HL-60 (cell line): ENCODE results near the gene ARSG.

Source experiments
- DNase-seq, 2 experiments: peaks; one replicate each; pipeline ENCODE4 v3.0.0-alpha.2; 2010 to 2020; ENCODE audit warnings: low read depth in 1 of 2, low spot score in 1 of 2
- H3K27ac ChIP-seq: fragments of 250-450 bp; sonication (Bioruptor Pico); replicated peaks from 2 replicates; pipeline ENCODE4 v1.5.1; 2020; ENCODE audit warnings: mild to moderate bottlenecking, moderate library complexity
- H3K27me3 ChIP-seq: fragments of 250-450 bp; sonication (Bioruptor Pico); 2 replicates; pipeline ENCODE4 v1.5.1; 2021; ENCODE audit warnings: mild to moderate bottlenecking, moderate library complexity; ENCODE audit not compliant: insufficient read depth, poor library complexity, severe bottlenecking
- H3K4me3 ChIP-seq: replicated peaks from 2 replicates; pipeline ENCODE4 v1.5.1; 2011; ENCODE audit warnings: mild to moderate bottlenecking, control low read depth, low read length; ENCODE audit not compliant: insufficient read depth
- GABPA ChIP-seq: IDR thresholded peaks from 2 replicates; pipeline ENCODE4 v1.6.1; 2012; ENCODE audit warnings: low read depth
- POLR2AphosphoS5 ChIP-seq: IDR thresholded peaks from 2 replicates; pipeline ENCODE4 v1.6.1; 2012; ENCODE audit warnings: low read depth
- SPI1 ChIP-seq: IDR thresholded peaks from 2 replicates; pipeline ENCODE4 v1.6.1; 2012; ENCODE audit warnings: low read depth, mild to moderate bottlenecking, borderline replicate concordance
- TF ChIP-seq, protein P1 (sequence below): IDR thresholded peaks from 2 replicates; pipeline ENCODE4 v1.6.1; 2012; ENCODE audit warnings: low read depth; ENCODE audit not compliant: insufficient replicate concordance
- TF ChIP-seq, protein P2 (sequence below): IDR thresholded peaks from one replicate; pipeline ENCODE4 v1.5.1; 2011; ENCODE audit warnings: low read length, control low read depth, inconsistent platforms; ENCODE audit not compliant: insufficient read depth

The ARSG gene

DNA sequence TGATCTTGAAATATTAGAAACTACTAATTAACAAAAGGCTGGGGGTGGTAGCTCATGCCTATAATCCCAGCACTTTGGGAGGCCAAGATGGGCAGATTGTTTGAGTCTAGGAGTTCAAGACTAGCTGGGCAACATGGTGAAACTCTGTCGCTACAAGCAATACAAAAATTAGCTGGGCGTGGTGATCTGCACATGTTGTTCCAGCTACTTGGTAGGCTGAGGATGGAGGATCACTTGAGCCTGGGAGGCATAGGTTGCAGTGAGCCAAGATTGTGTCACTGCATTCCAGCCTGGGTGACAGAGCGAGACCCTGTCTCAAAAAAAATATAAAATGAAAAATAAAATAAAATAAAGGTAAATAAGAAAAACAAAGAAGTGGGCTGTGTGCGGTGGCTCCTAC lies 66.6 kb downstream of the ARSG start:
- DNase-seq = no peak
- H3K27ac ChIP-seq = peak overlapping the region; percentile 68
- no peak overlapping the region for H3K4me3 ChIP-seq
- no peaks in the 10 kb centered on the region for H3K27me3 ChIP-seq
- TF ChIP-seq, protein P1, sequence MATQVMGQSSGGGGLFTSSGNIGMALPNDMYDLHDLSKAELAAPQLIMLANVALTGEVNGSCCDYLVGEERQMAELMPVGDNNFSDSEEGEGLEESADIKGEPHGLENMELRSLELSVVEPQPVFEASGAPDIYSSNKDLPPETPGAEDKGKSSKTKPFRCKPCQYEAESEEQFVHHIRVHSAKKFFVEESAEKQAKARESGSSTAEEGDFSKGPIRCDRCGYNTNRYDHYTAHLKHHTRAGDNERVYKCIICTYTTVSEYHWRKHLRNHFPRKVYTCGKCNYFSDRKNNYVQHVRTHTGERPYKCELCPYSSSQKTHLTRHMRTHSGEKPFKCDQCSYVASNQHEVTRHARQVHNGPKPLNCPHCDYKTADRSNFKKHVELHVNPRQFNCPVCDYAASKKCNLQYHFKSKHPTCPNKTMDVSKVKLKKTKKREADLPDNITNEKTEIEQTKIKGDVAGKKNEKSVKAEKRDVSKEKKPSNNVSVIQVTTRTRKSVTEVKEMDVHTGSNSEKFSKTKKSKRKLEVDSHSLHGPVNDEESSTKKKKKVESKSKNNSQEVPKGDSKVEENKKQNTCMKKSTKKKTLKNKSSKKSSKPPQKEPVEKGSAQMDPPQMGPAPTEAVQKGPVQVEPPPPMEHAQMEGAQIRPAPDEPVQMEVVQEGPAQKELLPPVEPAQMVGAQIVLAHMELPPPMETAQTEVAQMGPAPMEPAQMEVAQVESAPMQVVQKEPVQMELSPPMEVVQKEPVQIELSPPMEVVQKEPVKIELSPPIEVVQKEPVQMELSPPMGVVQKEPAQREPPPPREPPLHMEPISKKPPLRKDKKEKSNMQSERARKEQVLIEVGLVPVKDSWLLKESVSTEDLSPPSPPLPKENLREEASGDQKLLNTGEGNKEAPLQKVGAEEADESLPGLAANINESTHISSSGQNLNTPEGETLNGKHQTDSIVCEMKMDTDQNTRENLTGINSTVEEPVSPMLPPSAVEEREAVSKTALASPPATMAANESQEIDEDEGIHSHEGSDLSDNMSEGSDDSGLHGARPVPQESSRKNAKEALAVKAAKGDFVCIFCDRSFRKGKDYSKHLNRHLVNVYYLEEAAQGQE = no peak
- TF ChIP-seq GABPA (no peak), SPI1 (no peak), POLR2AphosphoS5 (no peak)
- TF ChIP-seq, protein P2, sequence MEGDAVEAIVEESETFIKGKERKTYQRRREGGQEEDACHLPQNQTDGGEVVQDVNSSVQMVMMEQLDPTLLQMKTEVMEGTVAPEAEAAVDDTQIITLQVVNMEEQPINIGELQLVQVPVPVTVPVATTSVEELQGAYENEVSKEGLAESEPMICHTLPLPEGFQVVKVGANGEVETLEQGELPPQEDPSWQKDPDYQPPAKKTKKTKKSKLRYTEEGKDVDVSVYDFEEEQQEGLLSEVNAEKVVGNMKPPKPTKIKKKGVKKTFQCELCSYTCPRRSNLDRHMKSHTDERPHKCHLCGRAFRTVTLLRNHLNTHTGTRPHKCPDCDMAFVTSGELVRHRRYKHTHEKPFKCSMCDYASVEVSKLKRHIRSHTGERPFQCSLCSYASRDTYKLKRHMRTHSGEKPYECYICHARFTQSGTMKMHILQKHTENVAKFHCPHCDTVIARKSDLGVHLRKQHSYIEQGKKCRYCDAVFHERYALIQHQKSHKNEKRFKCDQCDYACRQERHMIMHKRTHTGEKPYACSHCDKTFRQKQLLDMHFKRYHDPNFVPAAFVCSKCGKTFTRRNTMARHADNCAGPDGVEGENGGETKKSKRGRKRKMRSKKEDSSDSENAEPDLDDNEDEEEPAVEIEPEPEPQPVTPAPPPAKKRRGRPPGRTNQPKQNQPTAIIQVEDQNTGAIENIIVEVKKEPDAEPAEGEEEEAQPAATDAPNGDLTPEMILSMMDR = no peak

DNA sequence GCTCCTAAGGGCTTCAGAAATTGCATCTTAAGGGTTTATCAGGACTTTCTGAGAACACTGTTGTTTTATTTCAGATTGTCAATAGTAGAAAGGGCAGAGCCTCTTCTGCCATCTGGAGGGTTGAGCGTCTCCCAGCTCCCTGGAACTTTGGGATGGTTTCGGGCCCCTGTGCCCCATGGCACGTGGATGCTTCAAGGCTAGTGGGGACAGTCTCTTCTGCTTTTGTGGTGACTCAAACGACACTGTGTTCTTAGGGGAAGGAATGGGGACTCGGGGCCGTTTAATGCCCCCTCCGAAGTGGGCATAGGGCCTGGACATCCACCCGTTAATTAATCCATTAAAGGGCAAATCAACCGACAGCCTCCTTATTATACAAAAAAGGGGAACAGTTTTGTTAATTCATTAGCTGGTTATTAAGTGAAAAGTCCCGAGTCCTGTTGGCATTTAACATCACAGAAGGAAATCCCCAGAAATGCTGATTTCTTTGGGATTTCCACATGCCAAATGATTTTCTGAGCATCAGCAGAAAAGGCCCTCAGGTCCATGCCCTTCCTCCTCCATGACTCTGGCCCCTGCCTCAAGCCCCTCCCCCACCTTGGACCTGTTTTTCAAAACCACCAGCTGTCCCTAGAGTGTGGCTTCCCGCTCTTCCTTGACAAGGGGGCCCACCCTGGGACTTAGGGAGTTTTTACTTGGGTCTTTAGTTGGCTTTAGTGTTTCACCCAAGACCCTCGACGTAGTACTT lies 68.7 kb downstream of the ARSG start:
- H3K4me3 ChIP-seq = no peak overlapping the region
- DNase-seq = peak in 1 of 2 experiments; percentile 33
- TF ChIP-seq GABPA = no peak
- TF ChIP-seq, protein P1 = no peak
- no peak for TF ChIP-seq POLR2AphosphoS5
- TF ChIP-seq, protein P2 = no peak
- TF ChIP-seq SPI1 = 0 out of 2 replicates have a peak, but pooled peaks have one; percentile 37
- peak overlapping the region; percentile 5 for H3K27ac ChIP-seq
- H3K27me3 ChIP-seq = no peaks in the 10 kb centered on the region

DNA sequence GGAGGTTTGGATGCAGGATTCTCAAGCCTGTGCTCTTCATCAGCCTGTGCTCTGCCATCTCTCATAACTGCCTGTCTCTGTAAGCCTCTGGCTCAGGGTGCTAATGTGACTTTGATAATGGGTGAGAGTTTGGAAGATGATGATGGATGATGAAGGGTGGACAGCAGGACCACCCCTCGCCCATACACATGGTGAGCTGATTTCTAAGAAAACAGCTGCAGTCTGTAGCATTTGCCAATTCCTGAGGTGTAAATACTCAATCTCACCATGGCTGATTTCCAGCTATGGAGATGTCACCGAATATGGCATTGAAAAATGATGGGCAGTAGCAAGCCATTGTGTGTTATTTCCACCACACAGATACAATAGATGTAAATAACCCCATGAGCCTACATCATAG lies 74.2 kb downstream of the ARSG start:
- DNase-seq = no peak
- Histone ChIP-seq H3K4me3 (no peak overlapping the region), H3K27ac (no peak overlapping the region), H3K27me3 (no peaks in the 10 kb centered on the region)
- TF ChIP-seq GABPA (no peak), SPI1 (no peak), POLR2AphosphoS5 (no peak)
- TF ChIP-seq, protein P2 = no peak
- TF ChIP-seq, protein P1 = no peak
